ENCODE data around the gene VTN.

GRCh38 chr17:28318759-28319597 is 51.1 kb downstream of the VTN start, which contains the start of gene TMEM97:
- no peak for TF ChIP-seq CSRNP3 (CRISPR knock-in tag; IDR thresholded peaks at IDR 0.05)
- no peak for TF ChIP-seq CREB5 (CRISPR knock-in tag; IDR thresholded peaks at IDR 0.05; ENCODE audit: low read depth)
- TF ChIP-seq POU6F1 (CRISPR knock-in tag; IDR thresholded peaks at IDR 0.05; ENCODE audit: borderline replicate concordance, low read depth): no peak
- no peak for TF ChIP-seq ZNF70 (CRISPR knock-in tag; IDR thresholded peaks at IDR 0.05)
- no peak for TF ChIP-seq PATZ1 (CRISPR knock-in tag; IDR thresholded peaks at IDR 0.05; ENCODE audit: borderline replicate concordance)
- TF ChIP-seq BACH2 (CRISPR knock-in tag; IDR thresholded peaks at IDR 0.05; ENCODE audit: borderline replicate concordance): no peak
- TF ChIP-seq ZNF565 (CRISPR knock-in tag; conservative IDR thresholded peaks at IDR 0.05; ENCODE audit: low read depth): no peak
- no peak for TF ChIP-seq ZNF8 (CRISPR knock-in tag; IDR thresholded peaks at IDR 0.05)
- TF ChIP-seq GLIS3 (CRISPR knock-in tag; IDR thresholded peaks at IDR 0.05): no peak
- no peak for TF ChIP-seq ZFP3 (CRISPR knock-in tag; IDR thresholded peaks at IDR 0.05)

Data from SK-N-SH treated with all-trans-retinoic acid at 6 μM for 48 hours (cell line).